HG02885 (cell line): Measurements from ENCODE around the gene SNX8.

ENCODE experiments used
- ATAC-seq: cut with Tn5 transposase; IDR thresholded peaks from one replicate; pipeline ENCODE4 v1.9.1; 2021; ENCODE audit warnings: mild to moderate bottlenecking; ENCODE audit not compliant: unreplicated experiment, poor library complexity

SNX8 gene

DNA sequence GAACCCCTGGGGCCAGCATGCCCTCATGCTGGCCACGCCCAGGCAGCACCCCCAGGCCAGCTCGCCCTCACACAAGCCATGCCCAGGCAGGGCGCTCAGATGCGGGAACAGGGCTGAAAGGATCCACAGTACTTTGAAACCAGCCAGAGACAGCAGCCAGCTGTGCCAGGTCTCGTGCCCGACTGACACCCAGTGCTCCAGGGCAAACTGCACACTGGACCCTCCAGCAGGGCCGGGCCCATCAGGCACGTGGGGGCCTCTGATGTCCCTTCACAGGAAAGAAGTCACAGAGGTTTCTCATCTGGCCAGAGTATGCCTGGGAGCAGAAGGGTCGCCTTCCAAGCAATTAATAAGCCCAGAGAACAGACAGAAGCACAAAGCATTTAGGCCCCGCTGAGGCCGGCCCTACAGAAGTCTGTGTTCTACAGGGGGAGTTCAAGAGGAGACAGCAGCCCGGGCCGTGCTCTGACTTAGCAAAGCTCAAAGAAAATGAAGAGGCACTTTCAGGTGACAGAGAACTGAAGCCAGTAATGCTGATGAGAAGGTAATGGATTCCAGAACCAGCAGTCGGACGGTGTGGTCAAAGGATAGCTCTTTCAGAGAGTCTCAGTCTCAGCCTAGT, 102.9 kb downstream of the SNX8 start:
- ATAC-seq: no peak

DNA sequence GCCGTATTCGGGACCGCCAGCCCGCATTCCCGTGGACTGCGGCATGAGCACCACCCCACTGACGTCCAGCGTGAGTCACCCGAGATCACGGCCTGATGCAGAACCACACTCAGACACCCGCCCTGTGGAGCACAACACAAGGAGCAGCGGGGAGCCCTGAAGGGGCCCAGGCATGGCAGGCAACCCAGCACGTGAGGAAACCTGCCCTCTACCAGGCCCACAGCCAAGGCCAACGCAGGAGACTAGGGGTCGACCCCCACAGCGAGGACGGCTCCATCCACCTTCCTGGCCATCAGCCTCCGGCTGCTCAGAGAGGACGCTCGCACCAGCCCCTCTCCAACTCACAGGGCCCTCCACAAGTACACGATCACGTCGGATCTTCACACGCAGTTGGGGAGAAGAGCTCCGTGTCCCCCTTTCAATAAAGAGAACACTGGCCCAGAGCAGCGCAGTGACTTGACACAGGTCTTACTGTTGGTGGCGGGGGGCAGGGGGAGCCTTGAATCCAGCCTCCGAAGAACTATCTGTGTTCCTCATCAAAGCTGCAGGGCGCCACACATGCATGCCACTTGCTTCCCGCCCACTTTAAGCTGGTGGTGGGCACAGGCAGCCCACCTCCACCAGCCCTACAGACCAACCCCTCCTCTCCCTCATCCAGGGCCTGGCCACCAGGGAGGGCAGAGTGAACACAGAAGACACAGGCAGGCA, 103.5 kb downstream of the SNX8 start:
- no peak for ATAC-seq

DNA sequence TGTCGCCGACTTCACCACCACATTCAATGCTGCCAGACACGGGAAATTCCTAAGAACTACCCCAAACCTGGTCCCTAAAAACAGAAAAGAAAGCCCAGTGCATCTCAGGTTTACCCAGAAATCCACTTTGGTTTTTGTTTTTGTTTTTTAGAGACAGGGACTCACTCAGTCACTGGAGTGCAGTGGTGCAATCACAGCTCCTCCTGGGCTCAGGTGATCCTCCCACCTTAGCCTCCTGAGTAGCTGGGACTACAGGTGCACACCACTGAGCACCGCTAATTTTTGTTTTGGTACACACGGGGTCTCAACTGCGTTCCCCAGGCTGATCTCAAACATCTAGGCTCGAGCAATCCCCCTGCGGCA, 104.3 kb downstream of the SNX8 start:
- ATAC-seq: peak; percentile 21

DNA sequence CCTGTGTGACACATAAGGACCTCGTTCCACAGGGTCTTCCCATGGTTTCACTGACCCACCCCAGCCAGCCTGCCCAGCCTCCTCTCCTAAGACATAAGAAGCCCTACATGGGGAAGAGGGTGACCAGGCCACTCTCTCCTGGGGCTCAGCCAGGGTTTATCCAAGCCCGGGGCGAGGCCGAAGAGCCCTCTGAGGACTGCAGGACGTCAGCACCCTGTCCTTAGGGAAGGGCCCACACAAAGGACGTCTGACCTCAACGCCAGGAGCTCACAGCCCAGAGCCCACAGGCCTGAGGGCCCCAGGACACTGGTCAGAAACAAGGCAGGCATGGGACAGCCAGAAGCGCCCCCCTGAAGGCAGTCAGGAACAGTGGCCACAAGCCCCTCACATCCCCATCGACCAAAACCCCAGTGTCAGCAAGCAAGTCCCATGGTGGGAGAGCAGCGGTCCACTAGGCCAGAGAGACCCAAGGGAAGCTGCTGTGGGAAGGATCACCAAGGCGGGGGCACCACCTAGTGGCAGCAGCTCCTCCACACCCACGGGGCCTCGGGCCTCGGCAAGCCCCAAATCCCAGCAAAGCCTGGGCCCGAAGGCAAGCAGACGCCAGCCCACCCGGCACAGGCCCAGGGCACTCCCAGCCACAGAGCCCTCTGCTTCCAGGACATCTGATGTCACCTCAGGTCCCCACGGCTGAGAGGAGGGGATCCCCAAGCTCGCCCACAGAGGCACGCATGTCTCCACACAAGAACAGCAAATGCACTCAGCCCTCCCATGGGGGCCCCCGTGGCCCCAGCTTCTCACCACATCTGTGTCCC, 104.9 kb downstream of the SNX8 start:
- peak; percentile 76 for ATAC-seq

DNA sequence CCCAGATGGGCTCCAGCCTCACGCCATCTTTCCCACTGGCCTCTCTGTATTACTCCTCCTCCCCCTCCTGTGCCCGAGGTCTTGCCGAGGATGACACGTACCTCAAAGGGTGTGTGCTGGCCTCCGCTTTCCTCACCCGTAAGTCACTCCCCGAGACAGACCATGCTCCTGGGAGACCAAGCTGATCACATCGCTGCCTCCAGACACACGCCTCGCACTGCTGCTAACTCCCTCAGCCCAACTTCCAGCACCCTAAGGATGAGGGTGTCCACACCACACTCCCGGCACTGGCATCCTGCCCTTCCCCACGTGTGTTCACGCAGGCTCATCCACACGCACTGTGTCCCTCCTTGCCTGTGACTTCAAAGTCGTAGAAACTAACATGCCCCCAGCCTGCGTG, 105.5 kb downstream of the SNX8 start:
- ATAC-seq: no peak

DNA sequence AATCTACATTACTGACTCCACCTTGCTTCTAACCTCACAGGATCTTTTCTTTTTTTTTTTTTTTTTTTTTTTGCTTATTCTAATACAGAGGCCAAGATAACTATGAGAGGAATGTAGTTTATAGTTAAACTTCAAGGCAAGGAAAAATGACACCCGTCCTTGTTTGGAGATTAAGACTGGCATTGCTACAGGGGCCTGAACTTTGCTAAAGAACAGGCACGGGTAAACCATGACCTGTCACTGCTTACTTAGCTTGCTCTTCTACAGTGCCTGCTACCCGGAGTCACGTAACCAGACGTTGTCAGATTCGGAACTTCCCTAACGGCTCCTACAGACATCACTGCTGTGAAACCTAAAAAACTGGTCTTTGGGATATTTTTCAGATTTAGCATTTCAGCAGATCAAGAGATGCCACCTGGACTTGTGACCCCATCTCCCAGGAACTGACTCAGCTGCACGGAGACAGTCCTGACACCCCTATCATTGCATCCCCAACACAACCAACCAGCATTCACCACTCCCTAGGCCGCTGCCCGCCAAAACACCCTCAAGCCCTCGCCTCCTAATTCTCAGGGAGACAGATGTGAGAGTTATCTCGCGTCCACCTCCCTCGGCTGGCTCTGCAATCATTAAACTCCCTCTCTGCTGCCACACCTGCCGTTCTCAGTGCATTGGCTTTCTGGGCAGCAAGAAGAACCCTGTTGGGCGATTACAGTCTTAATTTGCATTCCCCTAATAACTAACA, 109.0 kb downstream of the SNX8 start:
- no peak for ATAC-seq

DNA sequence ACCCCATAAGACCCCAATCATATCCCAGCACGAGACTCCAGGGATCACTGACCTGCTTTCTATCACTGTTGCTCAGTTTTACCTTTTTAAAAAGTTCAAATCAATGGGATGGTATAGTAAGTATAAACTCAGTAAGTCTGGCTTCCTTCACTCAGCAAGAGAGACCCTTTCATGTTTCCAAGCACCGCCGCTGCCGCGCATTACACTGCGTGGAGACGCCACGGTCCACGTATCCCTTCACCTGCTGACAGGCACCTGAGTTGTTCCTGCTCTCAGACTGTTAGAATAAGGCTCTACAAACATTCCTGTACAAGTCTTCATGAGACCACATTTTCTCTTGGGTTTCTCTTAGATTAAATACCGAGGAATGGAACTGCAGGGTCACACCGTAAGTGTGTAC, 109.8 kb downstream of the SNX8 start:
- no peak for ATAC-seq

DNA sequence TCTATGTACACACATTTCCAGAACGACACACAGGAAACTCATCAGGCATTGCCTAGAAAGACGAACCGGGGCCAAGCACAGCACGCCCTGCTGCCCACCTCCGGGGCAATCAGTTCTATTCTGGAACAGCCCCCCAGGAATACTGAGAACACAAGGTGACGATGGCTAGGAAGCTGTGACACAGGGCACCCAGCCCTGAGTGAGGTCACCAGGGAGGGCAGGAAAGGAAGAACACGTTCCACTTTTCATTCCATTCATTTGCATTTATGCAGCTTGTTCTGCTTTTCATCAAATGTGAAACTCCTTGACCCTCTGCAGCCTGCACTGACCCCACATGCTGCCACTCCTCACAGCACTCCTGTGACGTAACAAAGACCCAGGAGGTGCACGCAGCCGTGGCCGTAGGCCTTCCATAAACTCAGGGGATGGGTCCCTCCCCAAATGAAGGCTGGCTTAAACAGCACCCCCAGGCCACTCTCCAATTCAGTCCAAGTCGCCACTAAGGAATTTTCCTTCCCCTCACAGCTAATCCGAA, 110.4 kb downstream of the SNX8 start:
- ATAC-seq: no peak

DNA sequence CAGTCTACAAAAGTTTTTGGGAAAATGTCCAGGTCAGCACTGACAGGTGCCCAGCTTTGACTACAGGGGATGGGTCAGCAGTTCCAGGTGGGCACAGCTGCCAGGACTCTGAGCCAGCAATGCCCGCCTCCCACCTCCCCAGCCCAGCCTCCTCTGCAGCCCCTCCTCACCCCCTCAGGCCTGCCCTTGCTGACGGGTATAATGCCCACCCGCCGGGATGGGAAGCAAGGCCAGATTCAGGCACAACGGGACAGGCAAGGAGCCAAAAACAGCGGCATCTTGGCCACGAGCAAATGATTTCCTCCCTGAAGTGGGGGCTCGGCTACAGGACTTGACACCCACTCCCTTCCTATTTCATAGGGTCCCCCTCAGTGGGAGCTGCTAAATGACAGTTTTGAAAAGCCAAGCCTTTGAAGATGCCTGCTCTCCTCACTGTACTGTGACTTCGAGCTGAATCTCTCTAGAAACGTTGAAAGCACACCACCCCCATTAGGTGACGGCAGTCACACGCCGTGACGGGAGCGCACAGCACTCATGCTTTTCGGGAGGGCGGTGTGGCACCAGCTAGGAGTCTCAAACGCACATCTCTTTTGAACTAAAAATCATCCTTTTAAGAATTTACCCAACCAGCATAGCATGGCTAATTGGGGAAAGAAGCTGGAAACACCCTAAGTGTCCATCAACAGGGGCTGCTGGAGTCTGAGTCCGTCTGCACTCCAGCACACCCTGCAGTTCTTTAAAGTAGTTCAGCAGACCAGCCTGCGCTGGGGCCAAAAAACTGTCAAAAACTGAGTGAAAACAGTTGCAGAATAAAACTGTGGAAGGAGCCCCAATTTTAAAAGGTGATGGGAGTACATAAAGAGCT, 111.1 kb downstream of the SNX8 start:
- ATAC-seq: no peak

DNA sequence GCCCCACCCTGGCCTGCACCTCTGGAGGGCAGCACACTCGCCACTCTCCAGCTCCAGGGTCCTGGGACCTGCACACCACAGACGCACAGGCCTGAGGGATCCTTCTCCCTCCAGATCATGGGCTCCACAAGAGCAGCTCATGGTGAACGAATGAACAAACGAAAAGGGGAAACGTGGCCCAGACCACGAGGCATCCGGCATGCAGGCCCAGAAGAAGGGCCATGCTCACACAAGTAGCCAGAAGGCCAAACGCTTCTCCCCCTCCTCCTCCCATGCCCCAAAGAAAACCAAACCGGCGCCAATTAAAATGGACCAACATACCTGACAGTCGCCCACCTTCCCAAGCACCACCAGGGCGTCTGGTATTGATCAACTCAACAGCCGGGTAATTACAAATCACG, 111.9 kb downstream of the SNX8 start:
- ATAC-seq: no peak
